GM18861 (cell line): ENCODE results near the gene PLVAP.

Source experiments
- ATAC-seq: cut with Tn5 transposase; IDR thresholded peaks from one replicate; pipeline ENCODE4 v1.9.1; 2021; ENCODE audit not compliant: unreplicated experiment

Gene PLVAP

GRCh38 chr19:17304386-17305215 lies 72.5 kb downstream of the PLVAP start:
- ATAC-seq: no peak

GRCh38 chr19:17303940-17304267 lies 73.2 kb downstream of the PLVAP start:
- ATAC-seq: no peak

- peak; percentile 38 for ATAC-seq
Measured at GRCh38 chr19:17303167-17303939, 73.8 kb downstream of the PLVAP start, which contains the start of gene ABHD8. Gene ABHD8, minus strand, starts transcription at chr19:17303425. Its CDS starts 1,809 bp downstream, at chr19:17301616.

GRCh38 chr19:17302391-17303166 lies 74.6 kb downstream of the PLVAP start:
- ATAC-seq: no peak
